Keratinocyte (primary cell): ENCODE data around the gene PLA2G2D. TPM values are rescaled to one million over a fixed set of nuclear protein-coding genes. Genes with fewer than 3 reads are reported as not detected.

Experiments used
- DNase-seq: peaks from one replicate; pipeline ENCODE4 v3.0.0-alpha.2; 2011; ENCODE audit warnings: low read depth, missing footprints, low spot score
- FAIRE-seq: peaks from 2 replicates; lab custom pipeline; 2011; peaks lifted over from hg19 to GRCh38; lab: Jason Lieb, UNC
- H2AFZ ChIP-seq: 2 replicates; pipeline ENCODE4 v1.6.0; 2012; ENCODE audit warnings: low read length, control low read depth, inconsistent platforms; ENCODE audit not compliant: control insufficient read depth
- H3K27ac ChIP-seq: 2 replicates; pipeline ENCODE4 v1.5.1; 2011; ENCODE audit warnings: low read length; ENCODE audit not compliant: control insufficient read depth, insufficient read depth
- H3K27me3 ChIP-seq: 3 replicates; pipeline ENCODE4 v1.6.0; 2011; ENCODE audit warnings: low read length; ENCODE audit not compliant: control insufficient read depth, insufficient read depth; ENCODE audit errors: extremely low read depth
- H3K36me3 ChIP-seq, 2 experiments: 2 replicates in 1 of 2; 3 replicates in 1 of 2; pipeline ENCODE4 v1.5.1; 2011; ENCODE audit warnings: low read length in 2 of 2, mild to moderate bottlenecking in 1 of 2; ENCODE audit not compliant: control insufficient read depth in 2 of 2, insufficient read depth in 2 of 2; ENCODE audit errors: extremely low read depth in 1 of 2
- H3K4me1 ChIP-seq: 3 replicates; pipeline ENCODE4 v1.5.1; 2011; ENCODE audit warnings: low read length; ENCODE audit not compliant: control insufficient read depth, insufficient read depth; ENCODE audit errors: extremely low read depth
- H3K4me2 ChIP-seq: 3 replicates; pipeline ENCODE4 v1.6.0; 2011; ENCODE audit warnings: low read depth, low read length; ENCODE audit not compliant: control insufficient read depth, insufficient read depth; ENCODE audit errors: extremely low read depth
- H3K4me3 ChIP-seq, 3 experiments: fragments of 200-600 bp in 1 of 3; sonication (generic) in 1 of 3; 2 replicates in 2 of 3; 3 replicates in 1 of 3; pipeline ENCODE4 v1.5.1; 2011 to 2016; ENCODE audit warnings: low read length in 3 of 3, mild to moderate bottlenecking in 3 of 3, control low read depth in 2 of 3, inconsistent platforms in 1 of 3, low read depth in 1 of 3, mixed read lengths in 1 of 3, mixed run types in 1 of 3, moderate library complexity in 1 of 3; ENCODE audit not compliant: control insufficient read depth in 2 of 3, insufficient read depth in 2 of 3; ENCODE audit errors: extremely low read depth in 1 of 3
- H3K79me2 ChIP-seq: 2 replicates; pipeline ENCODE4 v1.6.0; 2012; ENCODE audit warnings: low read length; ENCODE audit not compliant: control insufficient read depth, insufficient read depth
- H3K9ac ChIP-seq: 3 replicates; pipeline ENCODE4 v1.6.0; 2011; ENCODE audit warnings: low read length; ENCODE audit not compliant: control insufficient read depth, insufficient read depth; ENCODE audit errors: extremely low read depth
- H3K9me1 ChIP-seq: 3 replicates; pipeline ENCODE4 v1.6.0; 2011; ENCODE audit warnings: low read length; ENCODE audit not compliant: control insufficient read depth, insufficient read depth; ENCODE audit errors: extremely low read depth
- H3K9me3 ChIP-seq: 2 replicates; pipeline ENCODE4 v1.5.1; 2012; ENCODE audit warnings: low read depth, low read length; ENCODE audit not compliant: control insufficient read depth
- H4K20me1 ChIP-seq: 3 replicates; pipeline ENCODE4 v1.6.0; 2011; ENCODE audit warnings: low read length; ENCODE audit not compliant: control insufficient read depth, insufficient read depth; ENCODE audit errors: extremely low read depth
- EZH2 ChIP-seq: IDR thresholded peaks from one replicate; pipeline ENCODE4 v1.6.1; 2012; ENCODE audit warnings: inconsistent platforms, mild to moderate bottlenecking, low read length, moderate library complexity
- dilution Hi-C: fragments of 300-500 bp; cut with MboI; formaldehyde crosslinking; loops from one replicate; pipeline ENCODE4 v1.7.0; 2020; ENCODE audit warnings: low sequenced_read_pairs; ENCODE audit not compliant: extremely low pct_ligation_motif_present
- polyA plus RNA-seq, 5 experiments: library from polyadenylated mRNA; depleted of rRNA in 3 of 5; stranded (reverse) in 3 of 5; stranded (forward) in 1 of 5; unstranded in 1 of 5; fragments of >200 nt; gene quantifications; 1 replicate in 1 of 5; 2 replicates in 3 of 5; 3 replicates in 1 of 5; pipeline versions ENCODE4 v1.2.1 to v1.2.3, GENCODE V29; 2011 to 2012; ENCODE audit warnings: missing spikeins in 2 of 5, low read depth in 1 of 5, low replicate concordance in 1 of 5
- TF ChIP-seq, protein P1 (sequence below), 3 experiments: IDR thresholded peaks in 1 of 3; conservative IDR thresholded peaks in 1 of 3; optimal IDR thresholded peaks in 1 of 3; 2 replicates in 2 of 3; 3 replicates in 1 of 3; pipeline versions ENCODE3 to v1.5.1; 2011; ENCODE audit warnings: low read length in 3 of 3, mild to moderate bottlenecking in 3 of 3, moderate library complexity in 2 of 3, control low read depth in 1 of 3, inconsistent platforms in 1 of 3; ENCODE audit not compliant: insufficient read depth in 2 of 3; ENCODE audit errors: extremely low read depth in 1 of 3

Gene PLA2G2D
- polyA plus RNA-seq, 1 donor (not counting 4 experiments of a cell fraction or from before 2014, with no cell fraction given): not detected

DNA sequence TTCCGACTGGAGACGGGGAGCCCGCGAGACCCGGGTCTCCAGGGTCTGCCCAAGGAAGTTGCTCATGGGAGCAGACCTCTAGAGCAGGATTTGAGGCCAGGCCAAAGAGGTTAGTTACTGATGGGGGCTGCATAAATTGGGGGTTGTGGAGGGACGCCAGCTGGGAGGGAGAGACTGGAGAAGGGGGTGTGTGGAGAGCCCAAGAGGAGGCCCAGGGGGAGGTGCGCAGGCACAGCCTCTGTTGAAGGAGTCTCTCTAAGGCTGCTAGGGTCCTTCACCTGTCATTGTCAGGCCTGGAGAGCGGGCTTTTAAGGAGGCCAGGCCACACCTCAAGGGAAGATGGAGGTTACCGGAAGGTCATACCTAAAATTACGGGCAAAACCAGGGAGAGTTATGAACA, 49.0 kb downstream of the PLA2G2D start:
- TF ChIP-seq, protein P1, sequence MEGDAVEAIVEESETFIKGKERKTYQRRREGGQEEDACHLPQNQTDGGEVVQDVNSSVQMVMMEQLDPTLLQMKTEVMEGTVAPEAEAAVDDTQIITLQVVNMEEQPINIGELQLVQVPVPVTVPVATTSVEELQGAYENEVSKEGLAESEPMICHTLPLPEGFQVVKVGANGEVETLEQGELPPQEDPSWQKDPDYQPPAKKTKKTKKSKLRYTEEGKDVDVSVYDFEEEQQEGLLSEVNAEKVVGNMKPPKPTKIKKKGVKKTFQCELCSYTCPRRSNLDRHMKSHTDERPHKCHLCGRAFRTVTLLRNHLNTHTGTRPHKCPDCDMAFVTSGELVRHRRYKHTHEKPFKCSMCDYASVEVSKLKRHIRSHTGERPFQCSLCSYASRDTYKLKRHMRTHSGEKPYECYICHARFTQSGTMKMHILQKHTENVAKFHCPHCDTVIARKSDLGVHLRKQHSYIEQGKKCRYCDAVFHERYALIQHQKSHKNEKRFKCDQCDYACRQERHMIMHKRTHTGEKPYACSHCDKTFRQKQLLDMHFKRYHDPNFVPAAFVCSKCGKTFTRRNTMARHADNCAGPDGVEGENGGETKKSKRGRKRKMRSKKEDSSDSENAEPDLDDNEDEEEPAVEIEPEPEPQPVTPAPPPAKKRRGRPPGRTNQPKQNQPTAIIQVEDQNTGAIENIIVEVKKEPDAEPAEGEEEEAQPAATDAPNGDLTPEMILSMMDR (optimal IDR thresholded peaks at IDR 0.05 in 1 of 3, IDR thresholded peaks at IDR 0.05 in 1 of 3, conservative IDR thresholded peaks at IDR 0.05 in 1 of 3; ENCODE audit: extremely low read depth in 1 of 3, insufficient read depth in 2 of 3, low read length in 3 of 3): no peak
- TF ChIP-seq EZH2: no peak
- Histone ChIP-seq H3K36me3 (no peaks in the 10 kb centered on the region), H4K20me1 (no peaks in the 10 kb centered on the region), H2AFZ (no peak overlapping the region), H3K9me3 (no peaks in the 10 kb centered on the region), H3K9me1 (no peaks in the 10 kb centered on the region), H3K27ac (no peak overlapping the region), H3K9ac (no peak overlapping the region), H3K79me2 (no peaks in the 10 kb centered on the region), H3K4me1 (no peaks in the 10 kb centered on the region), H3K4me2 (no peak overlapping the region), H3K27me3 (peaks cover 5% of the 10 kb centered on the region), H3K4me3 (no peak overlapping the region)
- FAIRE-seq: no peak
- dilution Hi-C loops: no loop called here
- DNase-seq: no peak

- Histone ChIP-seq H2AFZ (no peak within 1 kb of the TSS), H3K27me3 (peaks cover 3% of the 10 kb centered on the region), H3K9ac (no peak within 1 kb of the TSS), H3K4me2 (no peak within 1 kb of the TSS), H3K36me3 (no peaks in the 10 kb centered on the region), H3K9me1 (no peaks in the 10 kb centered on the region), H3K4me3 (no peak within 1 kb of the TSS), H3K79me2 (no peaks in the 10 kb centered on the region), H3K27ac (no peak within 1 kb of the TSS), H4K20me1 (no peaks in the 10 kb centered on the region), H3K4me1 (no peaks in the 10 kb centered on the region), H3K9me3 (no peaks in the 10 kb centered on the region)
- no peak for TF ChIP-seq EZH2
- TF ChIP-seq, protein P1 (optimal IDR thresholded peaks at IDR 0.05 in 1 of 3, IDR thresholded peaks at IDR 0.05 in 1 of 3, conservative IDR thresholded peaks at IDR 0.05 in 1 of 3; ENCODE audit: extremely low read depth in 1 of 3, insufficient read depth in 2 of 3, low read length in 3 of 3): no peak
- DNase-seq (no peak), FAIRE-seq (no peak)
- dilution Hi-C loops: no loop called here
Measured at GRCh38 chr1:20069874-20070273, 49.5 kb downstream of the PLA2G2D start, which contains the start of gene PLA2G5. TSS of gene PLA2G5 (plus strand) at chr1:20070194. CDS start at chr1:20084831, 14,637 bp downstream.
